PC-3 (cell line): ENCODE measurements around the gene FAXDC2.

Experiments
- CTCF ChIP-seq: fragments of 300-600 bp; sonication (generic); conservative IDR thresholded peaks from 2 replicates; pipeline ENCODE4 v1.5.1; 2017; ENCODE audit warnings: antibody characterized with exemption, low read depth, mild to moderate bottlenecking, low read length
- EZH2 ChIP-seq: fragments of 300-600 bp; sonication (generic); IDR thresholded peaks from one replicate; pipeline ENCODE4 v1.6.1; 2017; ENCODE audit warnings: antibody characterized with exemption, mild to moderate bottlenecking, low read length; ENCODE audit not compliant: unreplicated experiment

DNA sequence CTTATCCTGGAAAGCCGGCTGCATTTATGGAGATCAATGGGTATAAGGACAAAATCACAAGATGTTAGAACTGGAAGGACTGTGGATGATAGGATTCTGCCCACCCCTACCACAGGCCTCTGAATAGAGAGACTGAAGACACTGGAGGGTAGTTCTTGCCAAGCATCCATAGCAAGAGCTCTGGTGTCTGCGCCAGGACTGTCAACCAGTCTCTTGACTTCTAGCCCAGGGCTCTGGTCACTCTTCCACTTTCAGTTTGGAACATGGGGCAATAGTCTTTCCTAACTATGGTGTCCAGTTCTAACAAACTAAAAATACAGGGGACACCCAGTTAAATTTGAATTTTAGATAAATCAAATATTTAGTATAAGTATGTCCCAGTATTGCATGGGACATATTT, 71.9 kb downstream of the FAXDC2 start:
- TF ChIP-seq CTCF = no peak
- TF ChIP-seq EZH2 = no peak
